Endothelial cell of umbilical vein (primary cell): ENCODE results near the gene GTF3C1. TPM values are rescaled to one million over a fixed set of nuclear protein-coding genes. Genes with fewer than 3 reads are reported as not detected.

ENCODE experiments used
- BruUV-seq: library from RNA; stranded (reverse); fragments of 400-500 nt; replicated peaks from 2 replicates; lab custom pipeline; 2021; lab: Mats Ljungman, UMichigan
- CTCF ChIA-PET: fragments of 300-600, 350-600 bp; sonication (Branson Sonifier 250); formaldehyde crosslinking; loops from one replicate; lab custom pipeline; 2021; ENCODE audit warnings: antibody characterized with exemption, inconsistent platforms; lab: Charles Lee
- POLR2A ChIA-PET: fragments of 300-600, 350-600 bp; sonication (Branson Sonifier 250); formaldehyde crosslinking; loops from one replicate; lab custom pipeline; 2021; ENCODE audit warnings: antibody characterized with exemption, inconsistent platforms; lab: Charles Lee
- DNase-seq: peaks from one replicate; pipeline ENCODE4 v3.0.0-alpha.2; 2011; ENCODE audit warnings: low read depth, low spot score
- FAIRE-seq: peaks from 2 replicates; lab custom pipeline; 2011; peaks lifted over from hg19 to GRCh38; lab: Jason Lieb, UNC
- H2AFZ ChIP-seq: 2 replicates; pipeline ENCODE4 v1.6.0; 2012; ENCODE audit warnings: low read depth, low read length, control low read depth, inconsistent platforms
- H3K27ac ChIP-seq: 2 replicates; pipeline ENCODE4 v1.5.1; 2011; ENCODE audit warnings: low read depth, mild to moderate bottlenecking, control low read depth, low read length, moderate library complexity; ENCODE audit not compliant: insufficient read depth
- H3K27me3 ChIP-seq, 2 experiments: 2 replicates each; pipeline versions ENCODE4 v1.6.0 to v1.6.1; 2011; ENCODE audit warnings: low read length in 2 of 2, mixed read lengths in 1 of 2; ENCODE audit not compliant: control insufficient read depth in 2 of 2, insufficient read depth in 2 of 2
- H3K36me3 ChIP-seq, 2 experiments: 2 replicates in 1 of 2; 3 replicates in 1 of 2; pipeline ENCODE4 v1.5.1; 2011; ENCODE audit warnings: low read length in 2 of 2, mild to moderate bottlenecking in 1 of 2, moderate library complexity in 1 of 2; ENCODE audit not compliant: control insufficient read depth in 2 of 2, insufficient read depth in 2 of 2; ENCODE audit errors: extremely low read depth in 1 of 2
- H3K4me1 ChIP-seq: 3 replicates; pipeline ENCODE4 v1.5.1; 2011; ENCODE audit warnings: mild to moderate bottlenecking, low read length; ENCODE audit not compliant: control insufficient read depth, insufficient read depth; ENCODE audit errors: extremely low read depth
- H3K4me2 ChIP-seq: 2 replicates; pipeline ENCODE4 v1.6.1; 2011; ENCODE audit warnings: low read length, control low read depth, mixed read lengths; ENCODE audit not compliant: insufficient read depth
- H3K4me3 ChIP-seq, 3 experiments: fragments of 200-600 bp in 1 of 3; sonication (generic), shearing (Covaris generic) in 1 of 3; replicated peaks in 1 of 3; 2 replicates each; pipeline ENCODE4 v1.5.1; 2011 to 2016; ENCODE audit warnings: control low read depth in 3 of 3, low read length in 3 of 3, mild to moderate bottlenecking in 2 of 3, inconsistent platforms in 1 of 3, low read depth in 1 of 3, moderate library complexity in 1 of 3; ENCODE audit not compliant: insufficient read depth in 1 of 3
- H3K79me2 ChIP-seq: 2 replicates; pipeline ENCODE4 v1.6.0; 2012; ENCODE audit warnings: low read length, inconsistent platforms; ENCODE audit not compliant: control insufficient read depth, insufficient read depth
- H3K9ac ChIP-seq: replicated peaks from 2 replicates; pipeline ENCODE3; 2011; ENCODE audit warnings: low read length, control low read depth; ENCODE audit not compliant: insufficient read depth; ENCODE audit errors: extremely low read depth
- H3K9me1 ChIP-seq: replicated peaks from 3 replicates; pipeline ENCODE4 v1.6.0; 2011; ENCODE audit warnings: mild to moderate bottlenecking, low read length; ENCODE audit not compliant: control insufficient read depth, insufficient read depth; ENCODE audit errors: extremely low read depth
- H3K9me3 ChIP-seq: replicated peaks from 2 replicates; pipeline ENCODE4 v1.5.1; 2012; ENCODE audit warnings: low read length, inconsistent platforms; ENCODE audit not compliant: control insufficient read depth, insufficient read depth
- H4K20me1 ChIP-seq: replicated peaks from 2 replicates; pipeline ENCODE3; 2011; ENCODE audit warnings: mild to moderate bottlenecking, low read length; ENCODE audit not compliant: control insufficient read depth, insufficient read depth; ENCODE audit errors: extremely low read depth
- CTCF ChIP-seq, 2 donors: IDR thresholded peaks; 1 replicate in 1 of 2; 2 replicates in 1 of 2; pipeline ENCODE4 v1.5.1; 2011; ENCODE audit warnings: low read length in 2 of 2, mild to moderate bottlenecking in 2 of 2, moderate library complexity in 2 of 2, control low read depth in 1 of 2, inconsistent platforms in 1 of 2, low read depth in 1 of 2; ENCODE audit not compliant: insufficient read depth in 1 of 2; ENCODE audit errors: extremely low read depth in 1 of 2
- EZH2 ChIP-seq: IDR thresholded peaks from 2 replicates; pipeline ENCODE4 v1.6.1; 2012; ENCODE audit warnings: borderline replicate concordance, low read depth, mild to moderate bottlenecking, moderate library complexity, low read length, inconsistent platforms; ENCODE audit not compliant: severe bottlenecking
- FOS ChIP-seq: IDR thresholded peaks from 2 replicates; pipeline ENCODE4 v1.6.1; 2011; ENCODE audit warnings: mild to moderate bottlenecking, low read length, moderate library complexity, borderline replicate concordance; ENCODE audit not compliant: insufficient read depth
- GATA2 ChIP-seq: IDR thresholded peaks from 2 replicates; pipeline ENCODE4 v1.7.0; 2011; ENCODE audit warnings: low read depth, mild to moderate bottlenecking, moderate library complexity, mixed read lengths, low read length; ENCODE audit not compliant: insufficient read length, insufficient read depth
- JUN ChIP-seq: IDR thresholded peaks from 2 replicates; pipeline ENCODE4 v1.6.1; 2011; ENCODE audit warnings: borderline replicate concordance, low read depth; ENCODE audit not compliant: insufficient read length, insufficient read depth
- POLR2AphosphoS5 ChIP-seq: IDR thresholded peaks from 2 replicates; pipeline ENCODE4 v1.6.1; 2012; ENCODE audit warnings: low read depth, mild to moderate bottlenecking, control low read depth, low read length, moderate library complexity; ENCODE audit not compliant: insufficient read depth
- dilution Hi-C: fragments of 300-500 bp; cut with MboI; formaldehyde crosslinking; loops from one replicate; pipeline ENCODE4 v1.15.0; 2019; ENCODE audit warnings: low sequenced_read_pairs; ENCODE audit not compliant: extremely low pct_ligation_motif_present
- intact Hi-C: fragments of 100-400 bp; cut with micrococcal nuclease; formaldehyde crosslinking; loops from one replicate; pipeline ENCODE4 v1.10.0; 2022
- polyA plus RNA-seq, 4 experiments: library from polyadenylated mRNA; depleted of rRNA in 3 of 4; stranded (reverse) in 3 of 4; unstranded in 1 of 4; fragments of >200 nt; gene quantifications; 2 replicates each; pipeline versions ENCODE4 v1.2.1 to v1.2.3, GENCODE V29; 2011 to 2012; ENCODE audit warnings: missing spikeins in 1 of 4
- total RNA-seq: library from RNA; stranded (reverse); gene quantifications from 2 replicates; pipeline ENCODE4 v1.2.3, GENCODE V29; 2021

The GTF3C1 gene
- total and polyA plus RNA-seq, 2 donors (not counting 3 experiments of a cell fraction or from before 2014, with no cell fraction given), result 58.1 to 86.1 TPM

DNA sequence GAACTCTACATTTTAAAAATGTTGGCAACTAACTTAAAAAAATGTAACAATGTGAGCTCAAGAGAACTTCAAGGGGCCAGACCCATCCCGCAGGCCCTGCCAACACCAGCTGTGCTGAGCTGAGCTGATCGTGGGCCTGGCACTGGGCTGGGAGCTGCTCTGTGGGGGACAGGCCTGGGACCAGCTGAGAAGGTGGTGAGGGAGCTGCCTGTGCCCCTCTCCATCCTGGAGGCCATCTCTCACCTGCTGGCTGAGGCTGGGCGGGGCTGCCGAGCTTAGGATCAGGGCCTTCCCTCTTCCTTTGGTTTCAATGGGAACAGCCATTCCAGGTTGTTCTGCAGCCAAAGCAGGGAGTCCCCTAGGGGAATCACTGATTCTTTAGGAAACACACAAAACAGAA is 89.5 kb downstream of the GTF3C1 start:
- DNase-seq (no peak), FAIRE-seq (no peak)
- Histone ChIP-seq H3K4me1 (peaks cover 26% of the 10 kb centered on the region), H3K36me3 (peaks cover 10 to 24% of the 10 kb centered on the region in 2 experiments), H4K20me1 (no peaks in the 10 kb centered on the region), H3K4me2 (no peak overlapping the region), H3K79me2 (no peaks in the 10 kb centered on the region), H3K27ac (no peak overlapping the region), H3K9ac (no peak overlapping the region), H2AFZ (no peak overlapping the region), H3K27me3 (no peaks in the 10 kb centered on the region), H3K4me3 (no peak overlapping the region), H3K9me3 (no peaks in the 10 kb centered on the region), H3K9me1 (no peaks in the 10 kb centered on the region)
- dilution Hi-C loops (no loop called here), intact Hi-C loops (no loop called here)
- no TSS peak for BruUV-seq
- POLR2A ChIA-PET, result no interaction called here
- CTCF ChIA-PET, result interaction anchor here (1.2 to 1.7 kb wide), 2 partner anchors 281 to 350 kb away, joined by 3 to 4 read pairs; no protein-coding TSS in a partner anchor
- TF ChIP-seq GATA2 (no peak), CTCF (IDR thresholded peaks at IDR 0.05; ENCODE audit: extremely low read depth in 1 of 2, insufficient read depth in 1 of 2, low read depth in 1 of 2, low read length in 2 of 2) (no peak), FOS (no peak), JUN (no peak), EZH2 (no peak), POLR2AphosphoS5 (no peak)
